ENCODE data around the gene CTXN2.
A peak's percentile ranks its signal among the peaks of the same experiment; 100 is the strongest.

The CTXN2 gene

DNA sequence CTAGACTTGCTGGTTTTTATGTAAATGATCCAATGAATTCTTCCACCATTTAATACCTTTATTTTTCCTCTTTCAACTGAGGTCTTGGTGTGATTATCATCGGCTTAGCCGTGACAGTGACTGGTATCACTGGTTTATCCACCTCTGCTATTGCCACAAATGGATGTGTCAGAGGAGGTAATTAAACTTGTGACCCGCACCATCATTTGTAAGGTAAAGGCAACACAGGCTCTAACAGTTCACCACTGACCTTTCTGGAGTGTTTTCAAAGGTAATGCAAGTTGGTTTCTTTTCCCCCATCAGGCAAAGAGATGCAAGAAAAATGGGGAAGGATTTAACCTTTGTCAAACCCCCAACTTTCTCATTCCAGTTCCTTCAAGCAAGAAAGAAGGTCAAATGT is 34.3 kb downstream of the CTXN2 start:
- no peak for DNase-seq

DNA sequence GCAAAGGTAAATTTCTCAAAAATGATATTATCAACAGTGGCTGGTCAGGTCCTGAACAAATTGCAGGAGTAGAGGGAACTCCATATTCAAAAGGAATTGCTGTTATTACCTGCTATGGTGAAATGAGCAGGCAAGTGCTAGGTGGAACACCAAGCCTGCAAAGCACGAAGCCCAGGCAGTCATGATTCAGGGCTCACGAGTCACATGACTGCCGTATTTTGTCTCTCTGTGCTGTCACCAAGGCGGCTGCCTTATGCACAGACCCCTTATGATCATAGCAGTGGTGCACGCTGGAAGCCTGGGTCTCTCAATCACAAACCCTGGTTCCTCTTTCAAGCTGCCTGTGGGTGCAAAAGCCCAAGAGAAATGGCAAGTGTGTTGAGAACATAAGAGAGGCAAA is 39.0 kb downstream of the CTXN2 start:
- DNase-seq = no peak

DNA sequence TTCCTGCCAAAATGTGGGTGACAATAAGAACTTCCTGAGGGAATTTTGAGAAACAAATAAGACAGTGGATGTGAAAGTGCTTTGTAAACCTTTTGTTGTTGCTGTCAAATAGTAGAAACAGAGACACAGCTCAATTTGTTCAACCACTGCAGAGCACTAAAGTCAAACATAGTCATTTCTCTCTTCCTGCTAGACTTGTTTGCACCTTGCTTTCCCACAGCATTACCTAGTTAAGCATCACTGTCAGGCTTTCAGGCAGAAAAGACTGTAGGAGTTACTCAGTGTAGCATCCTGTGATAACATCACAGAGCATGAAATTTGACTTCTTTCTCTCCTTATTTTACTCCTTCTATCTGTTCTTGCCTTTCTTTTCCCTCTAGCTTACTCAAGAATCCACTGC is 41.8 kb downstream of the CTXN2 start:
- no peak for DNase-seq

DNA sequence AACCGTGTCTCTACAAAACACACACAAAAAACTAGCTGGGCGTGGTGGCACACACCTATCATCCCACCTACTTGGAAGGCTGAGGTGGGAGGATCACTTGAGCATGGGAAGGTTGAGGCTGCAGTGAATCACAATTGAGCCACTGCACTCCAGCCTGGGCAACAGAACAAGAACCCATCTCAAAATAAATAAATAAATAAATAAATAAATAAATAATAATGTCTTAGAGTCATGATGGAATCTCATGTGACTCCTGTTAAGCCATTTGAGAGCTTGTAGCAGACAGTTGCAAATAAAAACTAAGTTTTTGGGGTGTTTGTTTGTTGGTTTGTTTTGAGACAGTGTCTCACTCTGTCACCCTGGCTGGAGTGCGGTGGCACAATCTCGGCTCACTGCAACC is 47.9 kb downstream of the CTXN2 start:
- DNase-seq = no peak

DNA sequence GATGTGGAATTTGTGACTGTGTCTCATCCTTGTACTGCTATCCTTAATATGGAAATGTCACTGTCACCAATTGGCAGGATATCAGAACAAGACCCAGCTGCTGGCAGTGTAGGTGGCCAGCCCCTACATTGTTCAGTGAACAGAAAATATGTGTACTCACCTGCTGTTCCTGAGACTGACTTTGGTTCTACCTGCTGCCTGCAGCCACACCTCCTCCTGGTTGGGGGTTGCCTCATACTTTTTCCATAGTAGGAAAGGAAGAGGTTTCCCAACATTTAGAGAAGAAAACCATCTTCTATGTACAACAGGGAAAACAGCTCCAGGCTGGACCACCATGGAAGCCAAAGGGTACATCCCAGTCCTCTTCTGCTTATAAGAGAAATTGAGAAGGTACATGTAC is 50.5 kb downstream of the CTXN2 start:
- DNase-seq = no peak

DNA sequence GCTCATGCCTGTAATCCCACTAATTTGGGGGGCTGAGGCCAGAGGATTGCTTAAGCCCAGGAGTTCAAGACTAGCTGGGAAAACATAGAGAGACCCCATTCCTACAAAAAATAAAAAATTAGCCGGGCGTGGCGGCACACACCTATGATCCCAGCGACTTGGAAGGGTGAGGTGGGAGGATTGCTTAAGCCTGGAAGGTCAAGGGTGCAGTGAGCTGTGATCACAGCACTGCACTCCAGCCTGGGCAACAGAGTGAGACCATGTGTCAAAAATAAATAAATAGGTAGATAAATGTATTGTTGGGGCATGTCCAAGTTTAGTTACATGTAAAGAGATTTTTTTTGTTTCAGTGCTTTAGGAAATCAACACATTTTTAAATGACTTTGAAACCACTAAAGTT is 51.1 kb downstream of the CTXN2 start:
- no peak for DNase-seq

DNA sequence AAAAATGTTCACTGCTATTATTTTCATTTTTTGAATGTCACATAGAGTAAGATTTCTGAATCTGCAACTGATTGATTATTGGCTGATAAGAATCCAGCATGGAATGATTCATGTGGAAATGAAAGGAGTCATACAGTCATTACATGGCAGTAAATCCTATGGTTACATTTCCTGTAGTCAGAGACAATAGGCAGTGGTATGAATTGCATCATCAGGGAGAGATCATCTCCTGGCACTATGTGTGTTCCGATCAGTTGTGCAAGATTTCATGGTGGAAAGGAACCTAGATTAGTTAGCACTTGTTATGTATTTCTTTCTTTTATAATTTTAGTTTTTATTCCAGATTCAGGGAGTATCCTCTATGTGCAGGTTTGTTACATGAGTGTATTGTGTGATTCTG is 53.5 kb downstream of the CTXN2 start:
- no peak for DNase-seq

DNA sequence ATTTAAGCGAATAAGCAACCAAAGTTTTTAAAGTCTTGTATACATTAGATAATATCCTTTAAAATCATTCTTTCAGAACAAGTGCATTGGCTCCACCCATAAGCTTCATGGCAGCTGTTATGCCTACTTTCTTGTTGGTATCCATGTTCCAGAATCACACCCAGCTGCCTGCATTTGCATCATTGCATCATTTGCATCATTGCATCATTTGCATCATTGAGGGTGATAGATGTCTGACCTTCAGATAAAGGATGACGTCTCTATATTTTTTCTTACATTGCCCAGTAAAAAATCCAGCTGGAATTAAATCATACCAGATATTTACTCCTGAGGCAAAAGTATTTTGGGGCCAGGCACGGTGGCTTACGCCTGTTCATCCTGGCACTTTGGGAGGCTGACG is 56.9 kb downstream of the CTXN2 start:
- no peak for DNase-seq

DNA sequence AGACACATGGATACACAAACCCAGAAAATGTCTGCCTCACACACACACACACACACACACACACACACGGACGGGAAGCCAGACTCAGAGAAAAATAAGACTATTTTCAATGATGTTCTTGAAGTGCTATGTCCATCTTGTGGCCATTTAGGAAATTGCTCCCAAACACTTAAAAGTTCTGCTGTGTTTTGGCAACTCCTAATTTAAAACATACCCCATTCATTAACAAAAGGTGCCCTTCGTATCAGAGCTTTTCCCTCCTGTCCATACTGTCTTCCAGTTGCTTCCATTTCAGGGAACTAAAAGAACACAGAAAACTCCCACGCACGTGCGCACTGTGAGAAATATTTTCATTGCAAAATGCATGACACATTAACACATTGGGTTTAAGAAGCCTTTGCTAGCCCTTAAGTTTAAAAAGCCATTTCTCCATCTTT is 59.2 kb downstream of the CTXN2 start:
- peak; percentile 17 for DNase-seq

DNA sequence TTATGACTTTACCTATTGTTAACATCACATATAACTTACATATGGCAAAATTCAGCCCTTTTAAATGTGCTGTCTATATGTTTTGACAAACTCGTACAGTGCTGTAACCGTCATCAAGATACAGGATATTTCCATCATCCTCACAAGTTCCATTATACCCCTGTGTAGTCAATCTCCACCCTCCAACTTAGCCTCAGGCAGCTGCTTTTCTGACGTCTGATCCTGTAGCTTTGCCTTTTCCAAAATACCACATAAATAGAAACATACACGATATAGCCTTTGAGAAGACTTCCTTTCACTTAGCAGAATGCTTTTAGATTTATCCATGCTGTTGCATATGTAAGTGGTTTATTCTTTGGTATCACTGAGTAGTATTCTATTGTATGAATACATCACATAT is 61.7 kb downstream of the CTXN2 start:
- no peak for DNase-seq
